ENCODE data around the gene ERVV-1.
A peak's percentile ranks its signal among the peaks of the same experiment; 100 is the strongest.
"Not testable (repeated sequence)": the region's sequence is repeated elsewhere in the genome, so short reads cannot be mapped to it uniquely, and the experiment has no call there.

The ERVV-1 gene

GRCh38 chr19:53015730-53016129, 2.0 kb downstream of the ERVV-1 start:
- H3K4me3 ChIP-seq (ENCODE audit: low read length), result no peak overlapping the region
- no peak for DNase-seq (ENCODE audit: low read depth)
- TF ChIP-seq, protein P1, sequence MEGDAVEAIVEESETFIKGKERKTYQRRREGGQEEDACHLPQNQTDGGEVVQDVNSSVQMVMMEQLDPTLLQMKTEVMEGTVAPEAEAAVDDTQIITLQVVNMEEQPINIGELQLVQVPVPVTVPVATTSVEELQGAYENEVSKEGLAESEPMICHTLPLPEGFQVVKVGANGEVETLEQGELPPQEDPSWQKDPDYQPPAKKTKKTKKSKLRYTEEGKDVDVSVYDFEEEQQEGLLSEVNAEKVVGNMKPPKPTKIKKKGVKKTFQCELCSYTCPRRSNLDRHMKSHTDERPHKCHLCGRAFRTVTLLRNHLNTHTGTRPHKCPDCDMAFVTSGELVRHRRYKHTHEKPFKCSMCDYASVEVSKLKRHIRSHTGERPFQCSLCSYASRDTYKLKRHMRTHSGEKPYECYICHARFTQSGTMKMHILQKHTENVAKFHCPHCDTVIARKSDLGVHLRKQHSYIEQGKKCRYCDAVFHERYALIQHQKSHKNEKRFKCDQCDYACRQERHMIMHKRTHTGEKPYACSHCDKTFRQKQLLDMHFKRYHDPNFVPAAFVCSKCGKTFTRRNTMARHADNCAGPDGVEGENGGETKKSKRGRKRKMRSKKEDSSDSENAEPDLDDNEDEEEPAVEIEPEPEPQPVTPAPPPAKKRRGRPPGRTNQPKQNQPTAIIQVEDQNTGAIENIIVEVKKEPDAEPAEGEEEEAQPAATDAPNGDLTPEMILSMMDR (conservative IDR thresholded peaks at IDR 0.05; ENCODE audit: low read length), result no peak

- no peak overlapping the region for H3K4me3 ChIP-seq (ENCODE audit: low read length)
- DNase-seq (ENCODE audit: low read depth), result no peak
- TF ChIP-seq, protein P1 (conservative IDR thresholded peaks at IDR 0.05; ENCODE audit: low read length), result no peak
Measured at GRCh38 chr19:53019684-53020083, 6.0 kb downstream of the ERVV-1 start.

- DNase-seq (ENCODE audit: low read depth); H3K4me3 ChIP-seq (ENCODE audit: low read length): not testable (repeated sequence)
Measured at GRCh38 chr19:53028306-53028705, 14.6 kb downstream of the ERVV-1 start.

DNA sequence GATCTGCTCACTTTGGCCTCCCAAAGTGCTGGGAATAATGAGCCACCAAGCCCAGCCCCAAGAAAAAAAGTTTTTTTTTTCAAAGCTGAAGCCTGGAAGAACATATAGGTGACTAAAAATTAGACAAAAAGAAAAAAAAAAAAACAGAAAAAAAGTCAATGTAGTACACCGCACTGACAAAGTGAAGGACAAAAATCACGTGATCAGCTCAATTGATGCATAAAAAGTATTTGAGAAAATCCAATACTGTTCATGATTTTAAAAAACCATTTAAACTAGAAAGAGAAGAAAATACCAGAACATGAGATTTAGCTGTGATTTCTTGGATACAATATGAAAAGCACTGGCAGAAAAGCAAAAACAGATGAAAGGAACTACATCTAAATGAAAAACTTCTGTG, 20.3 kb downstream of the ERVV-1 start:
- TF ChIP-seq, protein P1 (conservative IDR thresholded peaks at IDR 0.05; ENCODE audit: low read length), result no peak
- no peak overlapping the region for H3K4me3 ChIP-seq (ENCODE audit: low read length)
- DNase-seq (ENCODE audit: low read depth), result no peak

DNA sequence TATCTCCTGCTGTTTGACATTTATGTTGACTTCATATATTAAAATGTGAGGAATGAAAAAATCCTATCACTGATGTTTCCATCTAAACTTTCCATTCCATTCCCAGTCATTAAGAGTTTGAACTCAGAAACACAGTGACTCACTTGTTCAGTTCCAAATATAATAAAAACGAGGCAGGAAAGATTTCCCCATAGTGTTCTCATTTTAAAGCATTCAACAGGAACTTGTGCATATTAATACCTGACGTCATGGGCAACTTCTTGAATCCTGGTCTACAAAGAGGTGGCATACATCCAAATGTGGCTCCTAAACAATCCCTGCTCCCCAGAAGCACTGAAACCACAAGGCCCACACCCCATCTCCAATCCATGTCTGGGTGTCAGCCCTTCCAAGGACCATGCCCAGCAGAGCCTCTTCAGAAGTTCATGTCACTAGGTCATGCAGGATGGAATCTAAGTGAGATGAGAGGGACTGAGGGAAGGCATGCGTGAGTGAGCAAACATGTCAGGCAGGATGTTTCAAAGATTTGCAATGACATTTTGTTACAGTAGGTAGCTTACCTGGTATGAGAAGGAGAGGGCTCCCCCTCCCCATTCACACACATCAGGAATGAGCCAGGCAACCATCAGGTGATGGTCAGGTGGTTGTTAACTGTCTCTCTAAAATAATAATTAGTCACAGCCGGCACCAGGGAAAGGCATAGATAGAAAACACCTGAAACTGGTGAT, 21.4 kb downstream of the ERVV-1 start:
- no peak for DNase-seq (ENCODE audit: low read depth)
- H3K4me3 ChIP-seq (ENCODE audit: low read length), result no peak overlapping the region
- TF ChIP-seq, protein P1 (conservative IDR thresholded peaks at IDR 0.05; ENCODE audit: low read length), result no peak

- peak; percentile 11 for DNase-seq (ENCODE audit: low read depth)
- H3K4me3 ChIP-seq (ENCODE audit: low read length), result peak overlapping the region; percentile 40
- TF ChIP-seq, protein P1 (conservative IDR thresholded peaks at IDR 0.05; ENCODE audit: low read length), result no peak
Measured at GRCh38 chr19:53037101-53038097, 23.7 kb downstream of the ERVV-1 start.

GRCh38 chr19:53041366-53041765, 27.6 kb downstream of the ERVV-1 start:
- no peak overlapping the region for H3K4me3 ChIP-seq (ENCODE audit: low read length)
- DNase-seq (ENCODE audit: low read depth), result no peak
- TF ChIP-seq, protein P1 (conservative IDR thresholded peaks at IDR 0.05; ENCODE audit: low read length), result no peak
